ENCODE results near the gene C10orf90.

The C10orf90 gene

GRCh38 chr10:126423732-126424491 lies 246.6 kb downstream of the C10orf90 start:
- Histone ChIP-seq H3K27me3 (ENCODE audit: low read depth) (no peaks in the 10 kb centered on the region), H3K9me3 (no peaks in the 10 kb centered on the region), H3K4me3 (no peak overlapping the region), H3K4me1 (no peaks in the 10 kb centered on the region), H3K36me3 (replicated peaks) (no peaks in the 10 kb centered on the region)
- in situ Hi-C loops (cut with MboI; ENCODE audit: low sequenced_read_pairs), result no loop called here
- no peak for DNase-seq (ENCODE audit: low spot score in 2 of 2)

GRCh38 chr10:126422567-126422966 lies 247.9 kb downstream of the C10orf90 start:
- Histone ChIP-seq H3K27me3 (ENCODE audit: low read depth) (no peaks in the 10 kb centered on the region), H3K36me3 (replicated peaks) (no peaks in the 10 kb centered on the region), H3K4me1 (no peaks in the 10 kb centered on the region), H3K9me3 (no peaks in the 10 kb centered on the region), H3K4me3 (no peak overlapping the region)
- in situ Hi-C loops (cut with MboI; ENCODE audit: low sequenced_read_pairs), result no loop called here
- no peak for DNase-seq (ENCODE audit: low spot score in 2 of 2)

- in situ Hi-C loops (cut with MboI; ENCODE audit: low sequenced_read_pairs), result no loop called here
- Histone ChIP-seq H3K4me3 (no peak overlapping the region), H3K27me3 (ENCODE audit: low read depth) (no peaks in the 10 kb centered on the region), H3K9me3 (no peaks in the 10 kb centered on the region), H3K4me1 (no peaks in the 10 kb centered on the region), H3K36me3 (replicated peaks) (no peaks in the 10 kb centered on the region)
- no peak for DNase-seq (ENCODE audit: low spot score in 2 of 2)
Observed at GRCh38 chr10:126421756-126422256, 248.7 kb downstream of the C10orf90 start.

- H3K9me3 ChIP-seq, result no peaks in the 10 kb centered on the region
- no peak overlapping the region for H3K4me3 ChIP-seq
- no peaks in the 10 kb centered on the region for H3K27me3 ChIP-seq (ENCODE audit: low read depth)
- H3K36me3 ChIP-seq (replicated peaks), result no peaks in the 10 kb centered on the region
- no peaks in the 10 kb centered on the region for H3K4me1 ChIP-seq
- no peak for DNase-seq (ENCODE audit: low spot score in 2 of 2)
- in situ Hi-C loops (cut with MboI; ENCODE audit: low sequenced_read_pairs), result no loop called here
Observed at GRCh38 chr10:126420567-126421300, 249.8 kb downstream of the C10orf90 start.

GRCh38 chr10:126417220-126417825 lies 253.2 kb downstream of the C10orf90 start:
- in situ Hi-C loops (cut with MboI; ENCODE audit: low sequenced_read_pairs), result no loop called here
- Histone ChIP-seq H3K36me3 (replicated peaks) (no peaks in the 10 kb centered on the region), H3K27me3 (ENCODE audit: low read depth) (no peaks in the 10 kb centered on the region), H3K9me3 (no peaks in the 10 kb centered on the region), H3K4me3 (no peak overlapping the region), H3K4me1 (no peaks in the 10 kb centered on the region)
- DNase-seq (ENCODE audit: low spot score in 2 of 2), result no peak

- no peaks in the 10 kb centered on the region for H3K4me1 ChIP-seq
- in situ Hi-C loops (cut with MboI; ENCODE audit: low sequenced_read_pairs), result no loop called here
- H3K9me3 ChIP-seq, result no peaks in the 10 kb centered on the region
- H3K4me3 ChIP-seq, result no peak overlapping the region
- H3K27me3 ChIP-seq (ENCODE audit: low read depth), result peaks cover 4% of the 10 kb centered on the region; the same call in 1 of the 2 replicates
- DNase-seq (ENCODE audit: low spot score in 2 of 2), result no peak
- H3K36me3 ChIP-seq (replicated peaks), result no peaks in the 10 kb centered on the region
Observed at GRCh38 chr10:126409821-126410220, 260.7 kb downstream of the C10orf90 start.

- Histone ChIP-seq H3K36me3 (replicated peaks) (no peaks in the 10 kb centered on the region), H3K27me3 (ENCODE audit: low read depth) (peaks cover 4% of the 10 kb centered on the region; the same call in 1 of the 2 replicates), H3K9me3 (no peaks in the 10 kb centered on the region), H3K4me3 (no peak overlapping the region), H3K4me1 (no peaks in the 10 kb centered on the region)
- in situ Hi-C loops (cut with MboI; ENCODE audit: low sequenced_read_pairs), result no loop called here
- DNase-seq (ENCODE audit: low spot score in 2 of 2), result no peak
Observed at GRCh38 chr10:126408953-126409641, 261.4 kb downstream of the C10orf90 start.

- DNase-seq (ENCODE audit: low spot score in 2 of 2), result no peak
- peaks cover 4% of the 10 kb centered on the region; the same call in 1 of the 2 replicates for H3K27me3 ChIP-seq (ENCODE audit: low read depth)
- no peaks in the 10 kb centered on the region for H3K4me1 ChIP-seq
- no peaks in the 10 kb centered on the region for H3K36me3 ChIP-seq (replicated peaks)
- no peaks in the 10 kb centered on the region for H3K9me3 ChIP-seq
- in situ Hi-C loops (cut with MboI; ENCODE audit: low sequenced_read_pairs), result no loop called here
- H3K4me3 ChIP-seq, result no peak overlapping the region
Observed at GRCh38 chr10:126407831-126408230, 262.7 kb downstream of the C10orf90 start.

GRCh38 chr10:126405239-126405775 lies 265.2 kb downstream of the C10orf90 start:
- in situ Hi-C loops (cut with MboI; ENCODE audit: low sequenced_read_pairs), result no loop called here
- no peaks in the 10 kb centered on the region for H3K9me3 ChIP-seq
- H3K27me3 ChIP-seq (ENCODE audit: low read depth), result peaks cover 4% of the 10 kb centered on the region; the same call in 1 of the 2 replicates
- no peaks in the 10 kb centered on the region for H3K4me1 ChIP-seq
- no peaks in the 10 kb centered on the region for H3K36me3 ChIP-seq (replicated peaks)
- no peak for DNase-seq (ENCODE audit: low spot score in 2 of 2)
- H3K4me3 ChIP-seq, result no peak overlapping the region

GRCh38 chr10:126402721-126403695 lies 267.5 kb downstream of the C10orf90 start:
- Histone ChIP-seq H3K27me3 (ENCODE audit: low read depth) (no peaks in the 10 kb centered on the region), H3K4me1 (no peaks in the 10 kb centered on the region), H3K36me3 (replicated peaks) (no peaks in the 10 kb centered on the region), H3K4me3 (no peak overlapping the region), H3K9me3 (no peaks in the 10 kb centered on the region)
- in situ Hi-C loops (cut with MboI; ENCODE audit: low sequenced_read_pairs), result no loop called here
- DNase-seq (ENCODE audit: low spot score in 2 of 2), result no peak

GRCh38 chr10:126400641-126401040 lies 269.9 kb downstream of the C10orf90 start:
- H3K4me1 ChIP-seq, result no peaks in the 10 kb centered on the region
- H3K27me3 ChIP-seq (ENCODE audit: low read depth), result peaks cover 3% of the 10 kb centered on the region; the same call in 1 of the 2 replicates
- no peaks in the 10 kb centered on the region for H3K9me3 ChIP-seq
- in situ Hi-C loops (cut with MboI; ENCODE audit: low sequenced_read_pairs), result no loop called here
- no peaks in the 10 kb centered on the region for H3K36me3 ChIP-seq (replicated peaks)
- H3K4me3 ChIP-seq, result no peak overlapping the region
- DNase-seq (ENCODE audit: low spot score in 2 of 2), result no peak

GRCh38 chr10:126398924-126399323 lies 271.6 kb downstream of the C10orf90 start:
- in situ Hi-C loops (cut with MboI; ENCODE audit: low sequenced_read_pairs), result loop anchor here (10.0 kb wide), 1 partner anchor 414 kb away; no protein-coding TSS in a partner anchor
- Histone ChIP-seq H3K4me1 (no peaks in the 10 kb centered on the region), H3K9me3 (no peaks in the 10 kb centered on the region), H3K36me3 (replicated peaks) (no peaks in the 10 kb centered on the region), H3K4me3 (no peak overlapping the region), H3K27me3 (ENCODE audit: low read depth) (peaks cover 3% of the 10 kb centered on the region; the same call in 1 of the 2 replicates)
- DNase-seq (ENCODE audit: low spot score in 2 of 2), result no peak

Measured in HAP-1 (cell line).